ENCODE data around the gene CAMK2N2. TPM values are rescaled to one million over a fixed set of nuclear protein-coding genes. Genes with fewer than 3 reads are reported as not detected.

CAMK2N2 gene
- polyA plus RNA-seq, 12 donors, result 0.12 to 0.34 (median 0.15) TPM; not detected in 8

DNA sequence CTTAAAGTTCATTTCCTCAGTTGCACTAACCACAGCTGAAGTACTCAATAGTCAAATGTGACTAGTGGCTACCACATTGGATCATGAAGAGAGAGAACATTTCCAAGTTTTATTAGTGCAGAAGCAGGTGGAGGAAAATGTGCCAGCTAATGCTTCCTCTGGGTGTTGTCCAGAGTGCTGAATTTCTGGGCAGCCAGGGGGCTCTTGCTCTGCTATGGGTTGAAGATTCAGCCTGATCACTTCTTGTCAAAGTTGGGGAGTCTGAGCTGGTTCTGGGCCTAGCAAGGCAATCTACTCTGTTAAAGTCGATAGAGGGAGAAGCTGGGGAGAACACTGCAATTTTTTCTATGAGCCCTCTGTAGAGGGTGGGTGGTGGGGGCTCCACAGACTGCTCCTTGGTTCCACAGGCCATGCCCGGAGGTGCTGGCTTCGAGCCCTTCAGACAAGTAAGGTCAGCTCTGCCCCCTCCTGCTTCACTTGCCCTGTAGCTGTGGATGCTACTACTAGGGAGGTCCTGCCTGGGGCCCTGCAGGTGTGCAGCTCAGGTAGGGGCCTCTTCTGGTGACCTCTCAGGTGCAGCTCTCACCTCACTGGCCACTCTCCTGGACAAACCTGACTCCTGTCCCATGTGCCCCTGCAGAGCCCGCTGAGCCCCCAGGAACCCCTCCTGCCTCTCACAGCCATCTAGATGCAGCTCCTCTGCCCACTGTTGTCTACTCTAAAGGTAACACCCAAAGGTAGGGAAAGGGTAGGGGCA lies 20.8 kb downstream of the CAMK2N2 start:
- peak; percentile 34 for DNase-seq

DNA sequence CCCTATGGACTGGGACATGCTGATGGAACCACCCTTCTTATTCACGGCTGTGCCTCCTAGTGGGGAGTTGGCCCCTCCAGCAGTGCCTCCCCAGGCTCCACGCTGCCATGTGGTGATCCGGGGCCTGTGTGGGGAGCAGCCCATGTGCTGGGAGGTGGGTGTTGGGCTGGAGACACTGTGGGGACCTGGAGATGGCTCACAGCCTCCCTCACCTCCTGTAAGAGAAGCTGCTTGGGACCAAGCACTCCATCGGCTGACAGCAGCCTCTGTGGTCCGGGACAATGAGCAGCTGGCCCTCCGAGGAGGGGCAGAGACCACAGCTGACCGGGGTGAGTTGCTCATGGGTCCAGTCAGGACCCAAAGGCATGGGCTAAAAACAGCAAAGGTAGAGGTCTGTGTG lies 21.6 kb downstream of the CAMK2N2 start:
- DNase-seq, result no peak

DNA sequence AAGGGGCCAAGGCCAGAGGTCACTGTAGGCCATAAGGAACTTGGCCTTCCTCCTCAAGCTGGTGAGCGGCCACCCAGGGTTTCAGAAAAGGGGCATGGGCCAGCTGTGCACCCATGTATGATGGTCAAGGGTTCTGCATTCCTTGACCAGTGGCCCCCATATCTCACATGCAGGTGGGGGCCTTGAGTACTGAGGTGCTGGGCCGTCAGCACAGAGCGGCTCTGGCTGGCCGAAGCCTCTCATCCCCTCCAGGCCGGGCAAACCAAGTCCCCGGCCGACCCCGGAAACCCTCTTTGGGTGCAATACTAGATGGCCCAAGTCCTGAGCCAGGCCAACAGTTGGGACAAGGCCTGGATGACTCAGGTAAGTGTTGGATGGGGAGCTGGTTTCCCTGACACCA lies 22.1 kb downstream of the CAMK2N2 start:
- no peak for DNase-seq

DNA sequence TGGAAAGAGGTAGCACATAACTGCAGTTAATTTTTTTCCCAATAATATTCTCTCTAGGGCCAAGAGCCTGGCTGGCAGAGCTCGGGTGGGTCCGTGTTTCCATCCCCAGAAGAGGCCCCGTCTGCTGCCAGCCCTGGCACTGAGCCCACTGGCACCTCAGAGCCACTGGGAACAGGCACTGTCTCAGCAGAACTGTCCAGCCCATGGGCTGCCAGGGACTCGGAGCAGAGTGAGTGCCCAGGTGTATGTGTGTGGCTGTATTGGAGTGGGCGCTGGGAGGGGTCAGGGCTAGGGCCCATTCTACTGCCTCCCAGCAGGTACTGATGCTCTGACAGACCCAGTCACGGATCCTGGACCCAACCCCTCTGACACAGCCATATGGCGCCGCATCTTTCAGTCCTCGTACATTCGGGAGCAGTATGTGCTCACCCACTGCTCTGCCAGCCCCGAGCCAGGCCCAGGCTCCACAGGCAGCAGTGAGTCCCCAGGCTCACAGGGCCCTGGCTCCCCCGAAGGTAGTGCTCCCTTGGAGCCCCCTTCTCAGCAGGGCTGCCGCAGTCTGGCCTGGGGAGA lies 23.0 kb downstream of the CAMK2N2 start:
- DNase-seq, result no peak

DNA sequence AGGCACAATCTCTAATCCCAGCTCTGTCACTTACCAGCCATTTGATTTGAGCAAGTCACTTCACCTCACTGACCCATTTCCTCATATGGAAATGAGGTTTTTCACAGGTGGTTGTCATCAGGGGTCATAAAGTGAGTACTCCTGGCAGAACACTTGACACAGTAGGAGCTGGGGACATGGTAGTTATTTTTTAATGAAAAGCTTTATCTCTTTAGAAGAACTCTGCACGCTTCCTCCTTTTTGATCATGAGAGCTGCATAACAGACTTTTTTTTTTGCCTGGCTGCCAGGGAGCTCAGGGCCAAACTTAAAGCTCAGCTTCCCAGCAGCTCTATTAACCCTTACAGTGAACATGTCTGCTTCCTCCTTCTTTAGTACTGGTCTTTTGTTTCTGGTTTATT lies 23.5 kb downstream of the CAMK2N2 start:
- DNase-seq, result no peak

DNA sequence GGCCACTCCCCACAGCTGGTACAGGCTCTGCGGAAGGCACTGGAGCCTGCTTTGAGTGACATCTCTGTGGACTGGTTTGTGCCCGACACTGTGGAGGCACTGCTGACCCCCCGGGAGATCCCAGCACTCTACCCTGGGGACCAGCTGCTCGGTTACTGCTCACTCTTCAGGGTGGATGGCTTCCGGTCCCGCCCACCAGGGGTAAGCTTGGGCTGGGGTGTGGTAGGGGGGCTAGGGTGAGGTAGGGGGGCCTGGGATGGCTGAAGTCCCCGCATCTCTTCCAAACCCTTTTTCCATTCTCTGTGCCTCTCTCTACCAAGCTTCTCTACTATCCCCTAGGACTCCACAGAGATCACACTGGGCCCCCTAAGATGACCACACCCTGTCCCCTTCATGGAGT lies 24.1 kb downstream of the CAMK2N2 start:
- DNase-seq, result no peak

DNA sequence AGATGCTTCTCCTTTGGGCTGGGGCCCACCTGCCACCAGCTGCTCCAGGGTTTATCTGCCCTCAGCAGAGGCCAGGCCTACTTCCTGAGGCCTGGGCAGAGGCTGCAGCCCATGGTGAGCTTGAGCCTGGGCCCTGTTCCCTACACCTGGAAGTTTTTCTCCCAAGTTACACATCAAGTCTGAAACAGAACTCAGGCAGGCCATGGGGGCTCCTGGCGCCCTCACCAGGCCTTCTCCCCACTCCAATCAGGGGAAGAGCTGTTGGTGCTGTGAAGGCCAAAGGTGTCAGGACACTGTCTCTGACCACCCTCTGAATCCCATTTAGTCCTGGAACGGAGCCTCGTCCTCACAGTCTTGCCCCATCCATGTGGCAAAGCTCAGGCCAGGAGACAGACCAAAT lies 24.7 kb downstream of the CAMK2N2 start:
- DNase-seq, result no peak

DNA sequence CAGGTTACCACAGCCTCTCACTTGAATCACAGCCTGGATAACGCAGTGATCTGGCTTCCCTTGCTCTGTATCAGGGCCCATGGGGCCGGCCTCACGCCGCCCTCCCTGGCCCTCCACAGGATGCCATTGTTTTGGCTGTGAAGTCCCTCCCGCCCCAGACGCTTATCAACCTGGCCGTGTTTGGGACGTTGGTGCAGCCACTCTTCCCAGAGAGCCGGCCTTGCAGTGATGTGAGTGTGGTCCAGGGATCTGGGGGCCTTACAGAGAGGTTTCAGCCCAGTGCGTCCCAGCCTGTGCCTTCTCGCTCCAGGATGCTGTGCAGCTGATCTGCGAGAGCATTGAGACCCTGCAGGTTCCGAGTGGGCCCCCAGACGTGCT lies 25.3 kb downstream of the CAMK2N2 start:
- no peak for DNase-seq

DNA sequence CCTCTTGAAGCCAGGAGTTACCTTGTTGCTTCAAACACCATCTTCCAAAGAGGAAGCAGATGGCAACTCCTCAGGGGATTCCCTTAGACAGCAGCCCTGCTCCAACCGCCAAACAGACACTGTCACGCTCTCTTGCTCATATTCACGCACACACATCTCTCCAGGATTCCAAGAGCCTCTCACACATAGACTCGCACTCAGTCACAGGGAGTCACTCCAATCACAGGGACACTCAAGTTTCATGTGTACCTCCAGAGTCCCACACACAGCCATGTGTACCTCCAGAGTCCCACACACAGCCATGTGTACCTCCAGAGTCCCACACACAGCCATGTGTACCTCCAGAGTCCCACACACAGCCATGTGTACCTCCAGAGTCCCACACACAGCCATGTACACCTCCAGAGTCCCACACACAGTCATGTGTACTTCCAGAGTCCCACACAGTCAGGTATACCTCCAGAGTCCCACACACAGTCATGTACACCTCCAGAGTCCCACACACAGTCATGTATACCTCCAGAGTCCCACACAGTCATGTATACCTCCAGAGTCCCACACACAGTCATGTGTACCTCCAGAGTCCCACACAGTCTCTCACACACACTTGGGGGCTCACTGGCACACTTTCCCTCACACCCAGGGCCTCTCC lies 25.8 kb downstream of the CAMK2N2 start:
- no peak for DNase-seq

DNA sequence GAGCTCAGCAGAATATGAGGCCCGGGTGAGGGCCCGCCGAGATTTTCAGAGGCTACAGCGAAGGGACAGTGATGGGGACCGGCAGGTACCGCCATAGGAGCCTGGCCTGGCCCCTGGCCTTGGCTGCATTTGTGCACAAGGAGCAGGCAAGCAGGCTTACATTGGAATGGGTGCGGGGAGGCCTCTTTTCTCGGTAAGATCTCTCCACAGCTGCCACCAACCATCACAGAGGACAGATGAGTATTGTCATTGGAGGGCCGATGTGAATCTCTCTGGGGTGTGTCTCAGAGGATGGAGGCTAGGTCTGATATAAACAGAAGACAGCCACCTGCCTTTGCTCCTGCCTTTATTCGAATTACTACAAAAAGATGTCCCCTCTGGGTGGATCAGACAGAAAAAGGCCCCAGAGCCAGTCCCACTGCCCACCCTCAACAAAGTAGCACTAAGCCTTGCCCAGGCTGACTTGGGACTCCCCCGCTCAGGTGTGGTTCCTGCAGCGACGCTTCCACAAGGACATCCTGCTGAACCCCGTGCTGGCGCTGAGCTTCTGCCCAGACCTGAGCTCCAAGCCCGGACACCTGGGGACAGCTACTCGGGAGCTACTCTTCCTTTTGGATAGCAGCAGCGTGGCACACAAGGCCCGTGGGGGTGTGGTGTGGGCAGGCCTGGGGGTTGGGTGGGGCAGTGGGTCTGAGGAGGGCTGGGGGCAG lies 26.5 kb downstream of the CAMK2N2 start:
- no peak for DNase-seq

DNA sequence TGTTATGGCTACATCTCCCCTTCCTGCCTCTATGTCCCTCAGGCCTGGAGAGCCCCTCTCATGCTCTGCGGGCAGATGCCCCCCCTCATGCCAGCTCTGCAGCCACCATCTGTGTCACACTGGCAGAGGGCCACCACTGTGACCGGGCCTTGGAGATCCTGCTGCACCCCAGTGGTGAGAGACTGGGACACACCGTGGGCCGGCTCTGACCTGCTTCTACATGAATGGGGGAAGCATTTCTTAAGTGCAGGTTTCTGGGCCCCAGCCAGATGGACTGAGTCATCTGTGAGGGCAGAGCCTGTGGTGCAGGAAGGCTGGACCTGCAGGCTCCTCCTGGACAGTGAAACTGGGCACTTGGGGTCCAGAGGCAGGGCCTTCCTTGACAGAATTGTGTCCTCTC lies 27.1 kb downstream of the CAMK2N2 start:
- DNase-seq, result no peak

DNA sequence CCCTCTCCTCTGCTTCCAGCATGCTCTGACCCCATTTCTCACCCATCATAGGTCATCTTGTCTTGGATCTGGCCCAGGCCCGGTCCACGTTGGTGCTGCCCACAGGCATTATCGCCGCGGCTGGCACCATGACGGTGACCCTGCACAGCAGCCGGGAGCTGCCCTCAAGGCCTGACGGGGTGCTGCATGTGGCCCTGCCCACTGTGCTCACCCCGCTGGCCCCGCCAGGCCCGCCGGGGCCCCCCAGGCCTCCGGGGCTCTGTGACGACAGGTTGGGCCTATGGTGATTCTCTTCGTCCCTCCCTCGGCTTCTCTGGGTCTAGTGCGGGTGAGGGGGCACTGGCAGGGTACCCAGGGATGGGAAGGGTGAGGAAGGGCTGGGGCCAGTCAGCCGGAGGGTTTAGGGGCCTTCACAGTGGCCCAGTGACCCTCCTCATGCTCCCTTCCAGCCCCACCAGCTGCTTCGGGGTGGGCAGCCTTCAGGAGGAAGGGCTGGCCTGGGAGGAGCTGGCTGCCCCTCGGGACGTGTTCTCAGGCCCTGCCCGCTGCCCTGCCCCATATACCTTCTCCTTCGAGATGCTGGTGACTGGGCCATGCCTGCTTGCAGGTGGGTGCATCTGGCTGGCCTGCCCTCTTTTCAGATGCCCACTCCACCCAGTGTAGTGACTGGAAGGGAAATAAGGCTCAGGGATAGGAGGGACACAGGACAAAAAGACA lies 28.1 kb downstream of the CAMK2N2 start:
- DNase-seq, result no peak

DNA sequence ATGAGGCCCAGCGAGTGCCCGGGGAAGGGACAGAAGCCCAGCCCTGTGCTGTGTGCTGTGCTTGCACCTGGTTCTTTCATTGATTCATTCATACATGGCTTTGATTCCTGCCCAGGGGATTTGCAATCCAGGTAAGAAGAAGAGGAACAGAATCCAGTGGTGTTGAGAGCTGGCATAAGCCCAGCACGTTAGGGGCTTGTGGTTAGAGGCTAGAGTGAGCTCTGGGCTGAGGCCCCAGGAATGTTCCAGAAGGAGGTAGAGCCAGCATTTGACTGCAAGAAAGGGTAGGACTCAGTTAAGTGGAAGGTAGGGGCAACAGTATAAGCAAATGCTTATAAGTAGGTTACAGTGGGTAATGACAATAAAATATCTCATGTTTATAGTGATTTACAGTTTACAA lies 29.7 kb downstream of the CAMK2N2 start:
- DNase-seq, result no peak

DNA sequence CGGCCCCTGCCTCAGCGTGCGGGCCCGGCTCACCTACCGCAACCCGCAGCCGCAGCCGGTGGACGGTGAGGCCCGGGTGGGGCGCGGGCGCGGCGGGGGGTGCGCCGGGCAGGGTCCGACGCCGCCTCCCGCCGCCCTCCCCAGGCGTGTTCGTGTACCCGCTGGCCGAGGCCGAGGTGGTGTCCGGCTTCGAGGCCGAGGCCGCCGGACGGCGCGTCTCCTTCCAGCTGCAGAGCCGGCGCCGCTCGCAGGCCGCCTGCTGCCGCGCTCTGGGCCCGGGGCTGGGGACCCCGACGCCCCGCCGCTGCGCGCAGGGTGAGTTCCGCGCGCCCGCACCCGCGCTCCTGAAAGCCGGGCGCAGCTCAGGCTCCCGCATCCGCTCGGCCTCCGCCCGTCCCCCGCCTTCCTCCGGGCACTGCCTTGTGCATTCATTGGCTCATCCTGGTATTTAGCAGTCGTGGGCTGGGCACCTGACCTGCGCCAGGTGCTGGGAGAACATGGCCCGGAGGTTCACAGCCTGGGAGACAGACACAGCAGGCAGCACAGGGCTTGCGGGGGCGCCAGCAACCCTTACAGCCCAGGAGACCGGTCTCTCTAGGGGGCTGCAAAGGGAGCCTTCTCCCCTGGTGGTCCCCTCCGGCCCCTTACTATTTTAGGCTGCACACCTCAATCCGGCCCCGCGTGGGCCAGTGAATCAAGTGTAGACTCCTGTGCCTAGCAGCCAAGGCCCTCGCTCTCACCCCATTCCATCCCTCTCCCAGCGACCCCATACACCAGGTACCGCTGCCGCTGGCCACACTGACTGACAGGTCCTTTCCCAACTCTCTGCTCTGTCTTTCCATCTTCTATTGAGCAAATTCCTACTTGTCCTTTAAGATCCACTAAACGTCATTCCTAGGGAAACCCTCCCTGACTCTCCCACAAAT lies 30.5 kb downstream of the CAMK2N2 start:
- no peak for DNase-seq

DNA sequence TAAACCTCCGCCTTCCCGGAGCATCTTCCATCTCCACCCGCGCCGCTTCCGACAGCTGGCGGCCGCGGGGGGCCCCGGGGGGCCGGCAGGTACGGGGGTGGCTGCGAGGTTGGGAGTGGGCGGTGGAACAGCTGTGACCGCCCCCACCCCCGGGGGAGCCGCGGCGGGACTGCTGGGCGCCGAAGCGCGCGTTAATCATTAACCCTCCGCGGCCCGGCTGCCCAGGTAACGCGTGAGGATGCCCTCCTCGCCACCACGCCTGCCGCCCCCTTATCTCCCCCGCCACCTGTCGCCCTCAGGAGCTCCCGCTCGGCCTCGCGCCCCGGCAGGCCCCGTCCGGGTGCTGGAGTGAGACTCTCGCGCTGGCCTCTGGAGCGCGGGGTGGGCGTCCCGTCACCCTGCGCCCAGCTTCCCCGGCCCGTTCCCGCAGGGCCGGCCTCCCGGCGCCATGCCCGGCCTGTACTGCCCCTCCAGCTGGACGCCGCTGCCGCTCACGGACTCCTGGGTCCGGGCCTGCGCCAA lies 31.2 kb downstream of the CAMK2N2 start:
- DNase-seq, result no peak

DNA sequence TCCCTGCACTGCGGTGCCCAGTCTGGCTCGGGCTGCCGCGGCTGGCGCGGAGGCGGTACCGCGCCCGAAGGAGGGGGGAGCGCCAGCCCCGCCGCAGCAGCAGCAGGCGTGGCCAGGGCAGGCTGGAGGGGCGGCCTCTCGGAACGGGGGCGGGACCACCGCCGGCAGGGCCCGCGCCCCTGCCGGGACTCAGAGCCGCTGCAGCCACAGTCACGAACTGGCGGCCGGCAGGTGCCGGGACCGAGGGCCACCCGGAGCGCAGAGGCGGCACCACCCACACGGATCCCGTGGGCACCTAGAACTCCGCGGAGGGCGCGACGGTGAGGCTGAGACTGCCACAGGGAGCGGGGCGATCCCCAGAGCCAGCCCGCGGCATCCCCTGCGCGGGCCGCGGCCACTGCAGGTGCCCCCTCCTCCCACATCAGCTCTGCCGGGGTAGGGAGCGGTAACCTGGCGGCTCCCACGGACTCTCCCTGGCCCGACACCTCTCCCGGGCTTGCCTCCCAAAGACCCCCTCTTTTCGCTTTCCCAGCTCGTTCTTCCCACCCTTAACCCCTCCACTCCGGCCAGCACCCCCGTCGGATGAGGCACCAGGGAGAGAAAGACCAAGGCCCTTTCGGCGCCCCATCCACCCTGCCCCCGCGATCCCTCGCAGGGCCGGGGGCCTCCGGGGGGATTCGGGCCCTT lies 31.8 kb downstream of the CAMK2N2 start, which contains the start of gene VWA5B2:
TSS of gene VWA5B2 (plus strand) at position 192 of the 687 bp plus-strand sequence. CDS start 944 bp downstream, outside the sequence.
- DNase-seq, result peak; percentile 18

DNA sequence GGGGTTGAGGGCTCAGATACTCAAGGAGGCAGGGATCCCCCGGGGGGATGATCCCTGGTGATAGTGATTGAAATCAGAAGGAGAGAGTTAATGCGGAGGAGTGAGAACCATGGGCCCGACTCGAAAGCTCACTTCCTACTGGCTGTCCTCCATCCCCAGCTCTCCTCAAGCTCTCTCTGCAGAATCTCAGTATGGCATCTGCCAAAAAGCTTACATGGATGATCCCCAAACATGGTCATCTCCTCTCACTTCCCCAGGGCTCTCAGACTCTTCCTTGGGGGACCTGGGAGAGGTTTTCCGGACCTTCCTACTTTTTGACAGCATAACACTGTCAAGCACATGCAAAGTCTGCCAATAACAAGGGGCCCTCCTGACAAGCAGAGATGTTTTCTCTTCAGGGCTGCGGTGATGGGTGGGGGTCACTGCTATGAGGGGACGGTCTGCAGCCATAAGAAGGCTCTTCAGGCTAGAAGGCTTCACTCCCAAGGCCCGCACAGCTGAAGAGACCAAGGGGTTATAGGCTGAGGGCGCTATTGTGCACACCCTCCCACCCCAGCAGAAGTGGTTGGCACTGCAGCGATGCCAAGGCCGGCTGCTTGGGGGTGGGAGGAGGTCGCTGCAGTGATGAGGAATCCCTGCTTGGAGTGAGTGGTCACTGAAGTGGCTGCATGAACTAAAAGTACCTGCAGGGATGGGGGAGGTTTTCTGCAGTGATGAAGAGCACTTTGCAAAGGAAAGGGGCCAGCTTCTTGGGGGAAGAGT lies 32.8 kb downstream of the CAMK2N2 start:
- no peak for DNase-seq

DNA sequence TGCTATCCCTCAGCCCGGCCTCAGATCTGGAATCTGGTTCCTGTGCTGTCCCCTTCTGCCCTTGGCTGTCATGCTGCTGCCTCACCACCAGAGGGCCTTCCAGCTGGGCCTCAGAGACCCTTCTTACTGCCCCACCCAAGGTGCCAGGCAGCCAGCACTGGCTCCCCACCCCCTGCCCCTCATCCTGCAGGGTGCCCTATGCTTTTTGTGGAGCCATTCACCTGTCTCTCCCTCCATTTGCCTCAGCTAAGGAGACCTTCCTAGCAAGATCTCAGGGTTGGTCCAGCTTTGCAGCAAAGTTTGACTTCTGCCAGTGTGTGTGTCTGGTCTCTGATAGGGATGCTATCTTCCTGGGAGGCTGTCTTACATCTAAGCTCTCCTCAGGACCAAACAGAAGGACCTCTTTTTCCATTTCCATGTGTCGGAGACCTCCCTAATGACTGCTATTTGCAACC lies 33.8 kb downstream of the CAMK2N2 start:
- DNase-seq, result no peak

DNA sequence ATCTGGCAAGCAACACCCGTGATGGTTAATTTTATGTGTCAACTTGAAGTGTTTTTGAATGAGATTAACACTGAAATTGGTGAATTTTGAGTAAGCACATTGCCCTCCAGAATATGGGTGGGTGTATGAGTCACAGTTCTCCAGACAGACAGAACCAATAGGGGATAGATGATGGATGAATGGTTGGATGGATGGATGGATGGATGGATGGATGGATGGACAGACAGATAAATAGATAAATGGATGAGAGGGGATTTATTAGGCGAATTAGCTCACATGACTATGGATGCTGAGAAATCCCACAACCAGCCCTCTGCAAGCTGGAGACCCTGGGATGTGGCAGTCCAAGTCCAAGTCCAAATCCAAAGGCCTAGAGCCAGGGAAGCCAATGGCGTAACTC lies 37.4 kb downstream of the CAMK2N2 start:
- no peak for DNase-seq

Measured in muscle of arm (tissue), 12 donors.